NCI-H69 (cell line): Measurements from ENCODE around the gene COL5A1.
"Not testable (repeated sequence)": the region's sequence is repeated elsewhere in the genome, so short reads cannot be mapped to it uniquely, and the experiment has no call there.

ENCODE experiments used
- DNase-seq: peaks from one replicate; lab custom pipeline; 2025; lab: John Stamatoyannopoulos, UW

COL5A1 gene

DNA sequence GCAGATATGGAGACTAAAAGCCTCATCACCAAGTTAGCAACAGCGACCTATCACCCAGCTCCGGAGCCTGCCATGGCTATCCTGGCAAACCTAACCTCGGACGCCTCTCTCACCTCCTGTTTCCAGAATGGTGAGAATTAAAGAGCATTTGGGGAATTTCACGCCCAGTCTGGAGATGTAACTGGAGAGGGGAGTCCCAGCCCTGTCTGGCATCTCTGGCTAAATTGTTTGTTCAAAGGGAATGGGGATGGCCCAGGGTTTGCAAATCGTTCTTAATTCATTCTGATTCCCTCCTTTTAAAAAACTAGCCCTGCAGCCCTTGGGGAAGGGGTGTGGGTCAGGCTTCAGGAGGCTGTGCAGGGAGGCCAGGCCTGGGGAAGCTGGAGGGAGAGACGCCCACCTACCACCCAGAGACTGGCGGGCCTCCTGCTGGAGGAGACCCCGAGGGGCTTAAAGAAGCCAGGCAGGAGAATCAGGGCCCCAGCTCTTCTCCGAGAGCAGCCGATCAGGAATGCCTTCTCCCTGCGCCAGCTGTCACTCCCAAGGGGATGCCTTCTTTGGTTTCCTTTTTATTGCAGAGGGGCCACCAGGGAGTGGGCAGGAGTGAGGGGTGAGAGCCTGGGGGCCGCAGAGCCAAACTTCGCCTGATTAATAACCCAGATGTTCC lies 964 bp upstream of the COL5A1 start:
- DNase-seq, result no peak

DNA sequence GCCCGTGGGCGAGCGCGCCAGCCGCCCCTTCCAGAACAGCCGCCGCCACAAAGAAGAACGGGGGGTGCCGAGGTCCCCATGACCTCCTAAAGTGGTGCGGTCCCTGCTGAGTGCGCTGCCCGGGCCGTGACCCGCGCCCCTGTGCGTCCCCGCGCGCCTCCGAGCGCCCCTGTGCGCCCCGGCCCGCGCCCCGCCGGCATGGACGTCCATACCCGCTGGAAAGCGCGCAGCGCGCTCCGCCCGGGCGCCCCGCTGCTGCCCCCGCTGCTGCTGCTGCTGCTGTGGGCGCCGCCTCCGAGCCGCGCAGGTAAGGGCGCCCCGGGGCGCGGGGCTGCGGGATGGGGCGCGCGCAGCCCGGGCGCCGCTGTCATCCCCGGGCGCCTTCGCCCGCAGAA lies 384 bp downstream of the COL5A1 start:
- peak; percentile 46 for DNase-seq

DNA sequence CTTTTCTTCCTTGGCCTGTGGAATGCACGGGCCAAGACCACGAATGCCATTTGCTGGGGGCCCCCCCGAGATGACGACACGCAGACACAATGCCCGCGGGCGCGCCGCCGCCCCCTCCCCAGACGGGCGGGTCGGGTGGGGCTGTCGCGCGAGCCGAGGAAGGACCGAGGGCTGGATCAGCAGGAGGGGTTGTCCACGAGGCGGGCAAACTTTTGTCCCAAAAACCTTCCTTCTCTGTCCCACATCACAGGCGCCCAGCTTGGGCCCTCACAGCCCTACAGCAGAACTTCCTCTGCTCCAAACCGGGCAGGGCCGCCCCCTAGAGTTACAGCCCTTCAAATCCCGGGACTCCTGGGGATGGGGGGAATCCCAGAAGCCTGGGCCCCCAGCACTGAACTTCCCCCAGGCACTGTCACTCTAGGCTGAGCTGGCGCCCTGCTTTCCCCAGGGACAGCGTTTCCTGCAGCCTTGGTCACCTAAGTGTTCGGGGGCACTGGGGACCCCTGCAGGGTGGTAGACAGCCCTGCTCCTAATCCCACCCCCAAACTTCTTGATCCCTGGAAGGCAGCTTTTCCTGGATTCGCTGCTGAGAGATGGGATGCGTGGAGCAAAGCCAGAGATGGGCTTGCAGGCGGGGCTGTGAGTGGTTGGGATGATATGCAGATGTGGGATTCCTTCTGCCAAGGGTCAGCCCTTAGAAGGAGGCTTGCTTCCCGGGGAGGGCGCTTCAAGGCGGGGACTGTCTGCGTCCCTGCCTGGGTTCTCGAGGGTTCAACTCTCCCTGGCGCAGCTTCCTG lies 980 bp downstream of the COL5A1 start:
- no peak for DNase-seq

DNA sequence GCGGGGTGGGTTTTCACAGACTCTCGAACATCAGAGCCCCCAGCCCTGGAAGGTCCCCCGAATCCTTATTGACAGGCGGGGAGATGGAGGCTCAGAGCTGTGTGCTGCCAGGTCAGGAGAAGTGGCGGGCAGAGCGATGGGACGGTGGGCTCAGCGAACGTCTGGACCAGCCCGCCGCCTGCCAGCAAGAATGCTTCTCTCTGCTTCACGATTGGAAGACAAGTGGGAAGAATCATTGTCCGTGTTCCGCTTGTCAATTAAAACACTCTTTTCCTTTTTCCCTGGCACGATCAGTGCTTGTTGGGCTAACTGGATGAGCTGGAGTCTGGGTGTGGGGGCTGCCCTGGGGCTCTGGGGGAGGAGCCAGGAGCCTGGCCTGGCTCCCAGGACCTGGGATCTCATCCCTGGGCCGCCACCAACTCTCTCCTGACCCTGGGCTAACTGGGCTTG lies 1.6 kb downstream of the COL5A1 start:
- no peak for DNase-seq

DNA sequence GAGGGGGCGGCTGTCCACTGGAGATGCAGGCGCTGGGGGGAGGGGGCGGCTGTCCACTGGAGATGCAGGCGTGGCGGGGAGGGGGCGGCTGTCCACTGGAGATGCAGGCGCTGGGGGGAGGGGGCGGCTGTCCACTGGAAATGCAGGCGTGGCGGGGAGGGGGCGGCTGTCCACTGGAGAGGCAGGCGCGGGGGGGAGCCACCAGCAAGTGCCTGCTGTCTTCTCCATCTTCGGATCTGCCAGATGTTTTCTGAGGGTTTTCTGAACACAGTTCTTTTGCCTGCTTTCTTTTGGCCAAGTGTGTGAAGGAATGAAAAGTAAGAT lies 2.8 kb downstream of the COL5A1 start:
- DNase-seq, result not testable (repeated sequence)

GRCh38 chr9:134644725-134645606 lies 3.4 kb downstream of the COL5A1 start:
- DNase-seq, result peak; percentile 36

GRCh38 chr9:134645607-134646365 lies 4.2 kb downstream of the COL5A1 start:
- DNase-seq, result no peak

DNA sequence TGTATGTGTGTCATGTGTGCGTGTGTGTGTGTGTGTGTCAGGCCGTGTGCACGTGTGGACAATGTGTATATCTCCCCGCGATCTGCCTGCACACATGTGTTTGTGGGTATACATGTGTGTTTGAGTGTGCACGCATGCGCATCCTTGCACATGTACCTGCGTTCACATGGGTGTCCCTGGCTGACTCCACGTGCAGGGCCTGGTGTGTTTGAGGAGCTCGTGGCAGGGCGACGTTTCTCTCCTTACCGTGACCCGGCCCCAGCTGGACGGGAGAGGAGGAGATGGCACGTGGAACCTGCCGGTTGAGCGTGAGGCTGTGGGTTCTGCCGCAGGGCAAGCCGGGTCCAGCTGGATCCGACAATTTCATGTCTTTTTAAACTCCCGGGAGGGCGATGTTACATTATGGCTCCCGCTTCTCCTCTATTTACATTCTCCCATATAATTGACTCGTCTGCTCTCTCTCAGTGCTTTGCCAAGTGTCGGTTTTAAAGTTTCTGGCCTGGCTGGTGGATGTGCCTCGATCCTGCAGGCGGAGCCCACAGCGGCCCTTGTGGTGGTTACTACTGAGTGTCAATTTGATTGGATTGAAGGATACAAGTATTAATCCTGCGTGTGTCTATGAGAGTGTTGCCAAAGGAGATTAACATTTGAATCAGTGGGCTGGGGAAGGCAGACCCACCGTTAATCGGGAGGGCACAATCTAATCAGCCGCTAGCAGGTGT lies 5.9 kb downstream of the COL5A1 start:
- no peak for DNase-seq

- DNase-seq, result no peak
Measured at GRCh38 chr9:134648701-134649530, 7.3 kb downstream of the COL5A1 start.

- DNase-seq, result no peak
Measured at GRCh38 chr9:134650431-134651190, 9.0 kb downstream of the COL5A1 start.

GRCh38 chr9:134651226-134651905 lies 9.8 kb downstream of the COL5A1 start:
- no peak for DNase-seq

- no peak for DNase-seq
Measured at GRCh38 chr9:134652291-134653225, 11.0 kb downstream of the COL5A1 start.

DNA sequence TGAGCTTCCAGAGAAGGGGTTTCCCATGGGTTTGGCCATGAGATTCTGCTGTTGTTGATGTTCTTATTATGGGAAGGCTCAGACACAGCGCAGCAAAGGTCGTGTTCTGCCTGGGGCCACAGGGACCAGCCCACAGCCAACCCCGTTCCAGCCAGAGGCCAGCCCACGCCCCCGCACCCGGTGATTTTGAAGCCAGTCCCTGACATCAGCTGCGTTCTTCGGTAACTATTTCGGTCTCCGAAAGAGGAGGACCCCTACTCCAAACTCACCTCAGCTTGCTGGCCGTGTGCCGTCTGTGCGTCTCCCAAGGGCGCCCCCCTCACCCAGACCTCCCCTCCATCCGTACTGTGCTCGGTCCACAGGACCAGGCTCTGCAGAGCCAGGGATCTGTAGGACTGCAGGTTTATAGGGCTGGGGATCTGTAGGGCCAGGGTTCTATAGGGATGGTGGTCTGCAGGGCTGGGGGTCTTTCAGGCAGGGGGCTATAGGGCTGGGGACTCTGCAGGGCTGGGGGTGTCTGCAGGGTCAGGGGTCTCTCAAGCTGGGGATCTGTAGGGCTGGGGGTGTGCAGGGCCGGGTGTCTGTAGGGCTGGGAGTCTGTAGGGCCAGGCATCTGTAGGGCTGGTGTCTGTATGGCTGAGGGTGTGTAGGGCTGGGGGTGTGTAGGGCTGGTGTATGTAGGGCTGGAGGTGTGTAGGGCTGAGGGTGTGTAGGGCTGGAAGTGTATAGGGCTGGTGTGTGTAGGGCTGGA lies 11.8 kb downstream of the COL5A1 start:
- no peak for DNase-seq

GRCh38 chr9:134655101-134655500 lies 13.5 kb downstream of the COL5A1 start:
- no peak for DNase-seq

GRCh38 chr9:134655586-134656333 lies 14.2 kb downstream of the COL5A1 start:
- DNase-seq, result no peak

DNA sequence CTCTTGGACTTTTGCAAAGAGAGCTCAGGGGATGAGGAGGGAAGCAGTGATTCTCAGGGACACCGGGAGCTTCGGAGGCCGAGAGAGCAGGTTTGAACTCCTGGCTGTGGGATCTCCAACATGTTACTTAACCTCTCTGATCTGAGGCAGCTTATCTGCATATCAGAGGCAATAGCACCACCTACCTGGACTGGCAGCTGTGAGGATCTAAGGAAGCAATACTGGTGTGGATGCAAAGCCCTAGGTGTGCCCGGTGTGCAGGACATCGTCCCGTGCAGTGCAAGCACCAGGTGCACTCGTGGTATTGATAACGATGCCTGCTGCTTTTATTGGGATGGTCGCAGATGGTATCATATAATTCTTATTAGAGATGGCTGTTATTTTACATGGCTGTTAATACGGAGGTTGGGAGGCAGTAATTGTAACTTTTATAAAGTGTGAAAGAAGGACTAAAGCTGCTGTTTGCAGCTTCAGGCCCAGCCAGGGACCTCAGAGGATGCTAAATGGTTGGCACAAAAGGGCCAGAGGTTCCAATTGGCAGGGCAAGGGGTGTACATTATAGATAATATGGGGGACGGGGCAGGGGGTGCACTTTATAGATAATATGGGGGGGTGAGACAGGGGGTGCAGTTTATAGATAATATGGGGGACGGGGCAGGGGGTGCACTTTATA lies 14.9 kb downstream of the COL5A1 start:
- peak; percentile 60 for DNase-seq
